ENCODE results near the gene DBX1. TPM values are rescaled to one million over a fixed set of nuclear protein-coding genes. Genes with fewer than 3 reads are reported as not detected.

Gene DBX1
- total and polyA plus RNA-seq, 2 experiments from 2014 or later = not detected

GRCh38 chr11:20127671-20128527, 32.4 kb downstream of the DBX1 start (continued):
- TF ChIP-seq ZNF462 (CRISPR knock-in tag; IDR thresholded peaks at IDR 0.05) (no peak), ZNF331 (CRISPR knock-in tag; IDR thresholded peaks at IDR 0.05; ENCODE audit: low read depth) (no peak)

- Histone ChIP-seq H3K27ac (ENCODE audit: low read depth) (no peak overlapping the region), H2AFZ (no peak overlapping the region), H3K27me3 (ENCODE audit: insufficient read depth) (peaks cover 24% of the 10 kb centered on the region), H3K4me2 (no peak overlapping the region), H3F3A (replicated peaks; ENCODE audit: low read depth) (no peaks in the 10 kb centered on the region), H3K4me1 (ENCODE audit: insufficient read depth) (0 out of 2 replicates have a peak, but pooled peaks cover 3% of the 10 kb centered on the region), H3K4me3 (no peak overlapping the region), H3K79me2 (replicated peaks; ENCODE audit: insufficient read depth) (no peaks in the 10 kb centered on the region), H4K20me1 (replicated peaks; ENCODE audit: insufficient read depth) (0 out of 2 replicates have a peak, but pooled peaks cover 4% of the 10 kb centered on the region), H3K36me3 (ENCODE audit: insufficient read depth) (no peaks in the 10 kb centered on the region), H3K9me2 (ENCODE audit: insufficient read depth) (no peaks in the 10 kb centered on the region)
- Mint-ChIP-seq H3K4me1 (peaks cover 3% of the 10 kb centered on the region; the same call in 1 of the 3 replicates), H3K27ac (no peak overlapping the region), H3K27me3 (ENCODE audit: insufficient read depth, low read depth, poor library complexity) (peaks cover 17% of the 10 kb centered on the region), H3K9me3 (no peaks in the 10 kb centered on the region; the same call in 1 of the 3 replicates), H3K4me3 (no peak overlapping the region), H3K36me3 (ENCODE audit: low read depth) (no peaks in the 10 kb centered on the region; the same call in 2 of the 3 replicates)
- ATAC-seq (no peak), DNase-seq (ENCODE audit: low spot score) (no peak)
- TF ChIP-seq STAT1 (IDR thresholded peaks at IDR 0.05; ENCODE audit: unreplicated experiment) (no peak), ZNF462 (CRISPR knock-in tag; IDR thresholded peaks at IDR 0.05) (no peak), NANOG (IDR thresholded peaks at IDR 0.05; ENCODE audit: borderline replicate concordance) (no peak), POLR2AphosphoS5 (IDR thresholded peaks at IDR 0.05; ENCODE audit: low read depth) (no peak), EZH2 (IDR thresholded peaks at IDR 0.05; ENCODE audit: low read depth, unreplicated experiment) (no peak), CREB1 (CRISPR knock-in tag; IDR thresholded peaks at IDR 0.05; ENCODE audit: low read depth) (no peak)
Measured at GRCh38 chr11:20126724-20127123, 33.6 kb downstream of the DBX1 start.
